GM23248 (cell line): ENCODE results near the gene SFTPD. TPM values are rescaled to one million over a fixed set of nuclear protein-coding genes. Genes with fewer than 3 reads are reported as not detected.
"Not testable (repeated sequence)": the region's sequence is repeated elsewhere in the genome, so short reads cannot be mapped to it uniquely, and the experiment has no call there.

Experiments used
- DNase-seq: peaks from one replicate; pipeline ENCODE4 v3.0.0-alpha.2; 2015
- H2AFZ ChIP-seq: fragments of 200-600 bp; sonication (generic); 2 replicates; pipeline ENCODE4 v1.6.1; 2016; ENCODE audit warnings: antibody characterized with exemption
- H3F3A ChIP-seq: fragments of 200-600 bp; sonication (generic); 2 replicates; pipeline ENCODE4 v1.6.1; 2016; ENCODE audit warnings: mild to moderate bottlenecking, antibody characterized with exemption, mixed run types; ENCODE audit not compliant: insufficient read depth
- H3K27ac ChIP-seq: fragments of 200-600 bp; sonication (generic); 2 replicates; pipeline ENCODE4 v1.5.1; 2016; ENCODE audit warnings: mild to moderate bottlenecking
- H3K27me3 ChIP-seq: fragments of 200-600 bp; sonication (generic); replicated peaks from 2 replicates; pipeline ENCODE4 v1.6.1; 2016; ENCODE audit warnings: mild to moderate bottlenecking; ENCODE audit not compliant: insufficient read depth
- H3K36me3 ChIP-seq: fragments of 200-600 bp; sonication (generic); 2 replicates; pipeline ENCODE4 v1.6.1; 2016; ENCODE audit warnings: low read depth, mild to moderate bottlenecking
- H3K4me1 ChIP-seq: fragments of 200-600 bp; sonication (generic); 2 replicates; pipeline ENCODE4 v1.6.1; 2016; ENCODE audit warnings: mild to moderate bottlenecking; ENCODE audit not compliant: insufficient read depth
- H3K4me2 ChIP-seq: fragments of 200-600 bp; sonication (generic); one replicate; pipeline ENCODE4 v1.6.1; 2016; ENCODE audit warnings: mild to moderate bottlenecking; ENCODE audit not compliant: unreplicated experiment
- H3K4me3 ChIP-seq: fragments of 200-600 bp; sonication (generic); 2 replicates; pipeline ENCODE4 v1.5.1; 2016; ENCODE audit warnings: mild to moderate bottlenecking
- H3K79me2 ChIP-seq: fragments of 200-600 bp; sonication (generic); 2 replicates; pipeline ENCODE4 v1.6.1; 2016; ENCODE audit warnings: mild to moderate bottlenecking; ENCODE audit not compliant: insufficient read depth
- H3K9ac ChIP-seq: fragments of 200-600 bp; sonication (generic); 2 replicates; pipeline ENCODE4 v1.6.1; 2016; ENCODE audit warnings: mild to moderate bottlenecking
- H3K9me2 ChIP-seq: fragments of 200-600 bp; sonication (generic); 2 replicates; pipeline ENCODE4 v1.6.1; 2016; ENCODE audit warnings: mixed run types, mild to moderate bottlenecking, moderate library complexity; ENCODE audit not compliant: insufficient read depth
- H3K9me3 ChIP-seq: fragments of 200-600 bp; sonication (generic); one replicate; pipeline ENCODE4 v1.6.1; 2017; ENCODE audit warnings: low read depth
- H4K20me1 ChIP-seq: fragments of 200-600 bp; sonication (generic); 2 replicates; pipeline ENCODE4 v1.6.0; 2016; ENCODE audit not compliant: insufficient read depth
- EZH2 ChIP-seq: fragments of 200-600 bp; sonication (generic); IDR thresholded peaks from 2 replicates; pipeline ENCODE4 v1.6.1; 2018; ENCODE audit warnings: antibody characterized with exemption, mild to moderate bottlenecking; ENCODE audit not compliant: insufficient read depth, poor library complexity, severe bottlenecking
- EZH2phosphoT487 ChIP-seq: fragments of 200-600 bp; sonication (generic); IDR thresholded peaks from 2 replicates; pipeline ENCODE4 v1.6.1; 2018; ENCODE audit warnings: antibody characterized with exemption, moderate library complexity, mild to moderate bottlenecking, low read depth; ENCODE audit not compliant: insufficient read depth
- WGBS, 2 experiments: methylation state at CpG; one replicate each; pipeline ENCODE4 v1.1.6; 2015 to 2017; ENCODE audit warnings: low lambda C conversion rate in 2 of 2, low coverage in 1 of 2; ENCODE audit errors: missing lambda C conversion rate in 2 of 2; 5-methylcytosine and 5-hydroxymethylcytosine counted together
- in situ Hi-C: fragments of 300-500 bp; cut with MboI; formaldehyde crosslinking; loops from 2 replicates; pipeline ENCODE4 v1.15.0; 2020
- polyA plus RNA-seq: library from polyadenylated mRNA; unstranded; fragments of >200 nt; fragmentation: Nextera tagmentation; extraction: Ambion mirVana; gene quantifications from 2 replicates; pipeline ENCODE4 v1.2.1, GENCODE V29; 2016
- total RNA-seq: library from RNA; depleted of rRNA; stranded (reverse); fragments of >200 nt; shearing (Covaris generic); gene quantifications from 2 replicates; pipeline ENCODE4 v1.2.3, GENCODE V29; 2014

Gene SFTPD
- total and polyA plus RNA-seq, 2 experiments from 2014 or later, result 0.46 TPM; not detected in 1

- Histone ChIP-seq H3K36me3 (no peaks in the 10 kb centered on the region), H2AFZ (no peak overlapping the region), H3K79me2 (no peaks in the 10 kb centered on the region), H3K4me1 (no peaks in the 10 kb centered on the region), H3K27ac (no peak overlapping the region), H3K9ac (no peak overlapping the region), H4K20me1 (no peaks in the 10 kb centered on the region), H3K9me2 (no peaks in the 10 kb centered on the region), H3K9me3 (no peaks in the 10 kb centered on the region), H3K27me3 (no peaks in the 10 kb centered on the region), H3F3A (0 out of 2 replicates have a peak, but pooled peaks cover 4% of the 10 kb centered on the region), H3K4me3 (no peak overlapping the region), H3K4me2 (no peak overlapping the region)
- WGBS, 2 experiments, result 88 to 92% methylated on average over 2 of the region's 2 CpGs
- in situ Hi-C loops, result no loop called here
- DNase-seq, result no peak
- TF ChIP-seq EZH2phosphoT487 (no peak), EZH2 (no peak)
These were observed 38.1 kb downstream of the SFTPD start for GRCh38 chr10:79910836-79911235.

- Histone ChIP-seq H3K27me3 (no peaks in the 10 kb centered on the region), H2AFZ (no peak overlapping the region), H3K79me2 (no peaks in the 10 kb centered on the region), H3K4me2 (no peak overlapping the region), H4K20me1 (no peaks in the 10 kb centered on the region), H3K9me3 (no peaks in the 10 kb centered on the region), H3K36me3 (no peaks in the 10 kb centered on the region), H3K9ac (no peak overlapping the region), H3F3A (0 out of 2 replicates have a peak, but pooled peaks cover 9% of the 10 kb centered on the region), H3K27ac (no peak overlapping the region), H3K4me3 (no peak overlapping the region), H3K9me2 (no peaks in the 10 kb centered on the region), H3K4me1 (no peaks in the 10 kb centered on the region; the same call in 1 of the 2 replicates)
- in situ Hi-C loops, result no loop called here
- WGBS, 2 experiments, result 91 to 95% methylated on average over 3 of the region's 3 CpGs
- TF ChIP-seq EZH2phosphoT487 (no peak), EZH2 (no peak)
- no peak for DNase-seq
These were observed 38.6 kb downstream of the SFTPD start for GRCh38 chr10:79910344-79910743.

DNA sequence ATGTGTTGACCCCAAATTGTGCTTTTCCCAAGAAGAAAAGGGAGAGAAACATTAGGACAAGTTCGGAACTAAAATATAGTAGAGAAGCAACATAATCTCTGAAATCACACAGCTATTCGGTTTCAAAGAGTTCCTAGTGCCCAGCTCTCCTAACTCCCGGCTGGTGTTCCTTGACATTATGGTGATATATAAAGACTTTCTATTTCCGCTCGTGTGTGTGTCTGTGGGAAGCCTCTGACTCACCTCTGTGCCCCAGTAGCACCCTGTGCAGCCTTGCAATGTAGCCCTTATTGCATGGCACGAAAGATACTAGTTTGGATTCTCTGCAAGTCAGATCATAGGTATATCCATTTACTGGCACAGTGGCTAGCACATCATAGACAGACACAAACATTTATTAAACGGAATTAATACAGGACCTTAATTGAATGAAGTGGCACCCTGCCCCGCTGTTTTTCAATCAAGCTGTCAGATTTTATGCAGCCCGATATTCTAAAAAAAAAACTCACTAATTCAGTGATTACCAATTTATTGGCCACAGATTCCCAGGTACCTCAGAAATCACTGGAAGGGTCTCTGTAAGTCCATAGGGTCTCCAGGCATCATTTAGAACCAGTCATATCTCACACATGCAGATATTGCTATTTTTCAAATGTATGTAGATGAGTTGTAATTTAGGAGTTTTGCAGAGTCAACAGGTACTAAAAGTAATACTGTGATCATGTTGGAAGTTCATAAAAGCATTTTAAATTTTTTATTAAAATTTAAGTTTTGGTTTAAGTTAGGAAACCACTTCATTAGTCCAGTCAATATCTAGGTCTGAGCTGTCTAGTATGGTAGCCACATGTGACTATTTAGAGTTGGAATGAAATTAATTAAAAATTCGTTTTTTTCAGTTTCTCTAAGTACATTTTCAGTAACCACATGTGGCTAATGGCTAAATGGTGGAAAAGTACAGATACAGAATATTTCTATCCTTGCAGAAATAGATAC lies 43.3 kb downstream of the SFTPD start:
- Histone ChIP-seq H2AFZ (peak overlapping the region; percentile 93), H3K9me3 (no peaks in the 10 kb centered on the region), H3K79me2 (no peaks in the 10 kb centered on the region), H3K4me1 (no peaks in the 10 kb centered on the region; the same call in 1 of the 2 replicates), H3K9me2 (no peaks in the 10 kb centered on the region), H3K27ac (peak overlapping the region; percentile 34), H3K4me3 (peak overlapping the region; percentile 80), H3K27me3 (no peaks in the 10 kb centered on the region), H3K4me2 (peak overlapping the region; percentile 87), H3F3A (0 out of 2 replicates have a peak, but pooled peaks cover 10% of the 10 kb centered on the region), H4K20me1 (no peaks in the 10 kb centered on the region), H3K36me3 (no peaks in the 10 kb centered on the region), H3K9ac (peak overlapping the region; percentile 72)
- in situ Hi-C loops, result no loop called here
- TF ChIP-seq EZH2 (no peak), EZH2phosphoT487 (no peak)
- 26 to 28% methylated on average over 10 of the region's 10 CpGs for WGBS, 2 experiments
- DNase-seq, result peak; percentile 71

DNA sequence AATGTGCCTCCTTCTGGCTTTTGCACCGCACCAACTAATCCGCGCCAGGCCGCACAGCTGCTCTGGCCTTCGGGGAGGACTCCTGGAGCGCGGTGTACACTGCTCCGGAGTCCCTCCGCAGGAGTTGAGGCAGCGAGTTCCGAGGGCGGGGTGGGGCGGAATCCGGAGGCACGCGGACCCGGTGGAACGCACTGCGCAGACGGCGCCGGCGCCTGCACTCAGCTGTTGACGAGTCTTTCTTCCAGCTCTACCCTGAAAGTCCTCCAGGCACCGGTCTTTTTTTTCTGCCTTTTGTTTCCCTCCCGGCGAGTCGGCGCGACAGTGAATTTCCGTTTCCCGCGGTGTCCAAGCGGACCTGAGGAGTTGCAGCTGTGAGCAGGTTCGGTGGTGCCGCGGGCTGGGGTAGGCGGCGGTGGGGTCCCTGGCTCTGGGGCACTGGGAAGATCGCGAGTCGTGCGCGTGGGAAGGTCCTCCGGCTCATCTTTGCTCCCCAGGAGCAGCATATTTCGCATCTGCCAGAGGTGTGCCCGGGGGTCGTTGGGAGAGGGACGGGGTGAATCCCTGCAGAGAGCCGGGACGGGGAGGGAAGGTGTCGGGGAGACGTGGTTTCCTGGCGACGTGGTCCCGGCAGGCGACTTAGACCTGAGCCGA lies 44.1 kb downstream of the SFTPD start:
- H3K9me3 ChIP-seq, result no peaks in the 10 kb centered on the region
- H3K79me2 ChIP-seq, result no peaks in the 10 kb centered on the region
- DNase-seq, result peak; percentile 82
- peak overlapping the region; percentile 80 for H3K4me3 ChIP-seq
- H3F3A ChIP-seq, result 0 out of 2 replicates have a peak, but pooled peaks cover 10% of the 10 kb centered on the region
- H3K27me3 ChIP-seq, result no peaks in the 10 kb centered on the region
- H3K4me2 ChIP-seq, result peak overlapping the region; percentile 87
- H3K36me3 ChIP-seq, result no peaks in the 10 kb centered on the region
- H3K4me1 ChIP-seq, result no peaks in the 10 kb centered on the region; the same call in 1 of the 2 replicates
- 1 to 2% methylated on average over 54 to 57 of the region's 58 CpGs for WGBS, 2 experiments
- in situ Hi-C loops, result no loop called here
- peak overlapping the region; percentile 34 for H3K27ac ChIP-seq
- peak overlapping the region; percentile 72 for H3K9ac ChIP-seq
- no peaks in the 10 kb centered on the region for H4K20me1 ChIP-seq
- H3K9me2 ChIP-seq, result no peaks in the 10 kb centered on the region
- H2AFZ ChIP-seq, result peak overlapping the region; percentile 93
- TF ChIP-seq EZH2phosphoT487 (no peak), EZH2 (no peak)

DNA sequence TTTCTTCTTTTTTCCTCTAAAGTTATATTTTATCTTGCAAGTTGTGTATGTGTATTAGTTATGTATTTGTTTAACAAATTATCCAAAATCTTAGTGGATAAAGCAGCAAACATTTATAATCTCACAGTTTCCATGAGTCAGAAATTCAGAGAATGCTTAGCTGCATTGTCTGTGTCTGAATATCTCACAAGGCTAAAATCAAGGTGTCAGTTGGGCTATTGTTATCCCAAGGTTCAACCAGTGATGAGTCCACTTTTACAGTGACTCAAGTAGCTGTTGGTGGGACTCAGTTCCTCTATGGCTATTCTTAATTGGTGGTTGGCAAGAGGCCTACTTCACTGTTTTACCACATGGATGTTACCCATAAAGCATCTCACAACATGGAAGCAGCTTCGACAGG lies 47.3 kb downstream of the SFTPD start:
- H3K36me3 ChIP-seq, H3K27ac ChIP-seq, H3K9ac ChIP-seq, H3K4me3 ChIP-seq, in situ Hi-C loops, H4K20me1 ChIP-seq, H2AFZ ChIP-seq, H3K9me2 ChIP-seq, H3K9me3 ChIP-seq, H3K79me2 ChIP-seq, H3K27me3 ChIP-seq, H3K4me2 ChIP-seq, H3K4me1 ChIP-seq: not testable (repeated sequence)
- peak; percentile 5 for DNase-seq
- 54 to 71% methylated on average over 1 of the region's 1 CpG for WGBS, 2 experiments
- H3F3A ChIP-seq, result 0 out of 2 replicates have a peak, but pooled peaks cover 10% of the 10 kb centered on the region
